Right lobe of liver (tissue), 6 donors: Measurements from ENCODE around the gene NTN1. TPM values are rescaled to one million over a fixed set of nuclear protein-coding genes. Genes with fewer than 3 reads are reported as not detected.

Source experiments
- ATAC-seq, 4 donors: fragments of 200-7000 bp; cut with Tn5 transposase; one replicate each; pipeline ENCODE4 v1.9.1; 2020; ENCODE audit warnings: mild to moderate bottlenecking in 4 of 4, moderate library complexity in 4 of 4
- DNase-seq, 3 donors: peaks; one replicate each; pipeline ENCODE4 v3.0.0-alpha.2; 2020
- H3K27ac ChIP-seq, 3 donors: fragments of 200-600 bp; one replicate each; pipeline ENCODE4 v1.8.0; 2022
- H3K27me3 ChIP-seq, 2 donors: fragments of 200-600 bp; one replicate each; pipeline ENCODE4 v1.8.0; 2022
- H3K36me3 ChIP-seq, 4 donors: fragments of 200-600 bp; sonication (generic) in 1 of 4; one replicate each; pipeline versions ENCODE4 v1.5.1 to v1.8.0; 2017 to 2022; ENCODE audit warnings: control low read depth in 1 of 4
- H3K4me1 ChIP-seq, 4 donors: fragments of 200-600 bp; sonication (generic) in 1 of 4; one replicate each; pipeline versions ENCODE4 v1.5.1 to v1.8.0; 2017 to 2022; ENCODE audit warnings: control low read depth in 1 of 4
- H3K4me3 ChIP-seq, 3 donors: fragments of 200-600 bp; one replicate each; pipeline ENCODE4 v1.8.0; 2022
- H3K9me3 ChIP-seq, 4 donors: fragments of 200-600 bp; sonication (generic) in 1 of 4; one replicate each; pipeline versions ENCODE4 v1.5.1 to v1.8.0; 2017 to 2022; ENCODE audit warnings: control low read depth in 1 of 4
- POLR2A ChIP-seq: fragments of 450-650 bp; IDR thresholded peaks from one replicate; pipeline ENCODE4 v1.6.1; 2017; ENCODE audit warnings: antibody characterized with exemption, mild to moderate bottlenecking
- WGBS: methylation state at CpG from one replicate; pipeline ENCODE4 v1.1.6; 2018; ENCODE audit warnings: low coverage, low lambda C conversion rate; ENCODE audit not compliant: insufficient coverage; ENCODE audit errors: missing lambda C conversion rate; 5-methylcytosine and 5-hydroxymethylcytosine counted together
- intact Hi-C, 2 donors: fragments of 100-400 bp; cut with DNase I; formaldehyde crosslinking; loops; one replicate each; pipeline versions ENCODE4 v1.11.2 to v1.14.1; 2022
- total RNA-seq, 6 experiments: library from RNA; depleted of rRNA in 2 of 6; stranded (reverse); fragments of >200 nt in 2 of 6; fragmentation: NEBNext Ultra II Directional in 3 of 6; extraction: Animal tissue kit (Norgen Biotek cat#: 25700) in 3 of 6; gene quantifications; one replicate each; pipeline versions ENCODE4 v1.1.0 to v1.2.4, GENCODE V29; 2016 to 2023
- TF ChIP-seq, protein P1 (sequence below), 4 donors: fragments of 200-600 bp in 3 of 4; fragments of 450-650 bp in 1 of 4; IDR thresholded peaks; one replicate each; pipeline versions ENCODE4 v1.5.1 to v1.8.0; 2016 to 2022; ENCODE audit warnings: antibody characterized with exemption in 4 of 4, mild to moderate bottlenecking in 2 of 4
- donor health status: DM: no; HTN: yes; CAD: no.
- donor health status: DM: no; HTN: no; CAD: no.
- donor health status: DM: no; HTN: no; CAD: no.
- donor health status: DM: no; HTN: yes; CAD: no.
- donor health status: DM: no; HTN: yes; CAD: no.

Gene NTN1
- total RNA-seq, 6 experiments from 2014 or later = 3.5 to 12.5 (median 8.5) TPM

DNA sequence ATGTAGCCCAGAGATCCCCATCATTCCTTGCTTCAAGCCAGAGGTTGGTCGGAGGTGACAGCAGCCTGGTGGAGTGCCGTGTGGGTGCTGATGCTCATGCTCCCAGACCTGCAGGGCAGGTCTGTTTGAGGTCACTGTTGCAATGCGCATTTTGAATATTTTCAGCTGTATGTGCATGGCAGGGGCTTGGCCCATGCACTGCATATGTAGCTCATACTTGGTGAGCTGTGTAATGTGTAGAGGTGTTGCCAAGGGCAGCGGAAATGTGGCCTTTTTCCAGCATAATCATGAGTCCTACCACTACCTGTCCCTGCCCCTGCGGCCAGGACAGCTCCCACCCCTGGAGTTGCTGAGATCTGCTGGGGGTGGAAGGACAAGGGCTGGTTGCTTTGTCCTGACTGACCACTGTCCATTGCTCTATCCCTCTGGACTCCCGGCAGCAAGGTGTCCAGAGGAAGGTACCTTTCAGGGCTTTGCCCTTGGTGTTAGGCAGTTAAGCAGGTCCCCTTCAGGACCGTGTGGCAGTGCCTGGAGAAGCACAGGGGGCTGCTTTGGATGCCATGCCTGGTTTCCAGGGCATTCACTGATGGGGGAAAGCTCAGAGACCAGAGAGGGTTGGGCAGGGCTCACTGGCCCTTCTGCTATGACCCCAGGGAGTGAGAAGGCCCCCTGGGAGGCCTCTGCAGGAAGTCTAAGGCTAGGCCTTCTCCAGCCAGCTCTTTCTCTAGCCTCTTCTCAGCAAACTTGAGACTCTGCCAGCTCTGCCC lies 215.2 kb downstream of the NTN1 start:
- TF ChIP-seq, protein P1, sequence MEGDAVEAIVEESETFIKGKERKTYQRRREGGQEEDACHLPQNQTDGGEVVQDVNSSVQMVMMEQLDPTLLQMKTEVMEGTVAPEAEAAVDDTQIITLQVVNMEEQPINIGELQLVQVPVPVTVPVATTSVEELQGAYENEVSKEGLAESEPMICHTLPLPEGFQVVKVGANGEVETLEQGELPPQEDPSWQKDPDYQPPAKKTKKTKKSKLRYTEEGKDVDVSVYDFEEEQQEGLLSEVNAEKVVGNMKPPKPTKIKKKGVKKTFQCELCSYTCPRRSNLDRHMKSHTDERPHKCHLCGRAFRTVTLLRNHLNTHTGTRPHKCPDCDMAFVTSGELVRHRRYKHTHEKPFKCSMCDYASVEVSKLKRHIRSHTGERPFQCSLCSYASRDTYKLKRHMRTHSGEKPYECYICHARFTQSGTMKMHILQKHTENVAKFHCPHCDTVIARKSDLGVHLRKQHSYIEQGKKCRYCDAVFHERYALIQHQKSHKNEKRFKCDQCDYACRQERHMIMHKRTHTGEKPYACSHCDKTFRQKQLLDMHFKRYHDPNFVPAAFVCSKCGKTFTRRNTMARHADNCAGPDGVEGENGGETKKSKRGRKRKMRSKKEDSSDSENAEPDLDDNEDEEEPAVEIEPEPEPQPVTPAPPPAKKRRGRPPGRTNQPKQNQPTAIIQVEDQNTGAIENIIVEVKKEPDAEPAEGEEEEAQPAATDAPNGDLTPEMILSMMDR (IDR thresholded peaks at IDR 0.05) = no peak
- TF ChIP-seq POLR2A = no peak
- ATAC-seq = no peak
- H3K36me3 ChIP-seq = no peaks in the 10 kb centered on the region
- no peak overlapping the region for H3K4me3 ChIP-seq
- WGBS = 90% methylated on average over 4 of the region's 7 CpGs
- H3K4me1 ChIP-seq = peaks cover 0 to 17% (median 0%) of the 10 kb centered on the region in 4 donors
- DNase-seq = peak in 2 of 3 donors; percentile 5 to 35
- H3K27ac ChIP-seq = no peak overlapping the region
- H3K9me3 ChIP-seq = no peaks in the 10 kb centered on the region
- no peaks in the 10 kb centered on the region for H3K27me3 ChIP-seq
- intact Hi-C loops = no loop called here

DNA sequence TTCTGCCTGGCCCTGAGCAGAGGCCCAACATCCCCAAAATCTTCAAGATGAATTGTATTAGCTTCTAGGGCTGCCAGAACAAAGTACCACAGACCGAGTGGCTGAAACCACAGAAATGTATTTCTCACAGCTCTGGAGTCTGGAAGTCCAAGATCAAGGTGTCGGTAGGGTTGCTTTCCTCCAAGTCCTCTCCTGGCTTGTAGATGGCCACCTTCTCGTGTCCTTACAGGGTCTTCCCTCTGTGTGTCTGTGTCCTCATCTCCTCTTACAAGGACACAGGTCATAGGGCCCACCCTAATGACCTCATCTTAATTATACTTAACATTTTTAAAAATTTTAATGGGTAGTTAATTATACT lies 215.7 kb downstream of the NTN1 start:
- 96% methylated on average over 3 of the region's 3 CpGs for WGBS
- DNase-seq = no peak

DNA sequence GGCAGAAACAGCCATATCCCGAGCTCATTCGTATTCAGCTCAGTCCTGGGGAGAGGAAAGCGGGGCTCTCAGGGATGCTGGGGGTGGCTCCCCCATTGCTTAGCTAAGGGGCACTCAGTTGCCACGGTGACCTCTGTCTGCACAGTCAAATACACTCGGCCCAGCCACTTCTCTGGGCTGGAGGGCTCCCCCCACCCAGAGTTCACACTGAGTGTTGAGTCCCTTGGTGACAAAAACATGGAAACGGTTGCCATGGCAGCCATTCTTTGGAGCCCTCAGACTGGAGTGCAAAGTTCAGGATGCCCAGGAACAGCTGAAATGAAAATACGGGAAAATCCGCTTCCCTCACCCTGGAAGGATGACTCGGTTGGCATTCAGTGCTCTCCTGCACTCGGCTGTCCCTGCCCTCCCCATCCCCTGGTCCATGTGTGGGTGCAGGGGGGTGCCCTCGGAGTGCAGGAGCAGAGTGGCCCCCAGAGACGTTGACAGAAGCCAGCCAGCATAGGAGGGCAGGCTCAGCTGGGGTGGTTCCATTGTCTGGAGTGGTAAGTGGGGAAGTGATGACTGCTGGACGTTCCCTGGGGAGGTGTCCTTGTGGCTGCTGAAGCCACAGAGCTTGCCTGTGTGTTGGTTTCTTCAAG lies 216.5 kb downstream of the NTN1 start:
- Histone ChIP-seq H3K9me3 (no peaks in the 10 kb centered on the region), H3K27ac (no peak overlapping the region), H3K4me1 (peaks cover 0 to 17% (median 0%) of the 10 kb centered on the region in 4 donors), H3K36me3 (no peaks in the 10 kb centered on the region), H3K4me3 (no peak overlapping the region), H3K27me3 (no peaks in the 10 kb centered on the region)
- 89% methylated on average over 5 of the region's 13 CpGs for WGBS
- TF ChIP-seq, protein P1 (IDR thresholded peaks at IDR 0.05) = no peak
- TF ChIP-seq POLR2A = no peak
- ATAC-seq = no peak
- intact Hi-C loops = no loop called here
- DNase-seq = peak in 1 of 3 donors; percentile 31

More for the DNA sequence above, 215.7 kb downstream of the NTN1 start:
- H3K27me3 ChIP-seq = no peaks in the 10 kb centered on the region
- no peak overlapping the region for H3K4me3 ChIP-seq
- ATAC-seq = no peak
- TF ChIP-seq, protein P1 (IDR thresholded peaks at IDR 0.05) = no peak
- TF ChIP-seq POLR2A = no peak
- no peaks in the 10 kb centered on the region for H3K36me3 ChIP-seq
- peaks cover 0 to 17% (median 0%) of the 10 kb centered on the region in 4 donors for H3K4me1 ChIP-seq
- no peaks in the 10 kb centered on the region for H3K9me3 ChIP-seq
- intact Hi-C loops = no loop called here
- H3K27ac ChIP-seq = no peak overlapping the region

DNA sequence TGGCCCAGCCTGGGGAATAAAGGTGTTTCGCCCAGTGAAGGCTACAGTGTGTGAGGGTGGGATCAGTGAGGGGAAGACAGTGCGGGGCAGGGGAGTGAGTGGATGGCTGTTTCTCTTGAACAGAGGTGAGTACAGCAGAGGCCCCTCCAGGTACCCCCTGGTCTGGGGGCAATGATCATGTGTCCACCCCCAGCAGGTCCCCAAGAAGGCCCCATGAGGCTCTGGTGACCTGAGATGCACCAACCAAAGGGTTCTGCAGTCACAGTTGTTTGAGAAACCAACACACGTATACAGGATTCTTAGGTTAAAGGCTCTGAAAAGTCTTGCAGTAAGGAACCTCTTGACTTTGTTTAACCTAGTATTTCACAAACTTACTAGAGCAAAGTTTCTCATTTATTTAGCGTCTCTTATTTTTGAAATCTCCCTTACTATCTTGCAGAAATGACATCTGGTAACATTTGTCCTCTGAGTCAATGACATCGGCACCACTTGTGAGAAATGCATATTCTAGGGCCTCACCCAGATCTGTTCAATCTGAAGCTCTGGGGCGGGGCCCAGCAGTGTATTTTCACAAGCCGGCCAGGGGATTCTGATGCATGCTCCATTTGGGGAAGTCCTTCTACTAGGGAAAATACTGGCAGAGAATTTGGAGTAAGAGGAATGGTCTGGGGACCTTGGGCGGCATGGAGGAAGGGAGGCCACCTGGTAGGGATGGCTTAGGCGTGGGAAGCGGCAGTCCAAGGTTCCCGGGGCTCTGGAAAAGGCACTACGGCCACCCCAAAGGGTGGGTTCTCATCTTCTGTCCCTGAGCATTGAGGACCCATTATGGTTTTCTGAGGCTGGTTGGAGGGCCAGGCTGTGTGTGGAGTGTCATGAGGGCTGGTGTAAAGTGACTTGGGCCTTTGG lies 217.3 kb downstream of the NTN1 start:
- Histone ChIP-seq H3K36me3 (no peaks in the 10 kb centered on the region), H3K27me3 (no peaks in the 10 kb centered on the region), H3K27ac (no peak overlapping the region), H3K9me3 (no peaks in the 10 kb centered on the region), H3K4me1 (peaks cover 0 to 17% (median 0%) of the 10 kb centered on the region in 4 donors), H3K4me3 (no peak overlapping the region)
- DNase-seq (peak in 1 of 3 donors; percentile 18), ATAC-seq (no peak)
- WGBS = 88% methylated on average over 7 of the region's 12 CpGs
- intact Hi-C loops = no loop called here
- TF ChIP-seq POLR2A = no peak
- TF ChIP-seq, protein P1 (IDR thresholded peaks at IDR 0.05) = no peak
